ENCODE data around the gene CRK.

Gene CRK

GRCh38 chr17:1438593-1439083 is 17.4 kb downstream of the CRK start:
- DNase-seq = no peak
- Histone ChIP-seq H3K36me3 (peaks cover 2% of the 10 kb centered on the region), H3K4me3 (ENCODE audit: low read depth, low read length) (no peak overlapping the region), H3K27me3 (no peaks in the 10 kb centered on the region), H3K4me1 (no peaks in the 10 kb centered on the region), H3K9me3 (no peaks in the 10 kb centered on the region)
- no peak for TF ChIP-seq CTCF (IDR thresholded peaks at IDR 0.05; ENCODE audit: low read depth, low read length)

GRCh38 chr17:1435326-1435725 is 20.7 kb downstream of the CRK start:
- Histone ChIP-seq H3K9me3 (no peaks in the 10 kb centered on the region), H3K36me3 (peaks cover 2% of the 10 kb centered on the region), H3K4me1 (no peaks in the 10 kb centered on the region), H3K27me3 (no peaks in the 10 kb centered on the region), H3K4me3 (ENCODE audit: low read depth, low read length) (no peak overlapping the region)
- DNase-seq = no peak
- no peak for TF ChIP-seq CTCF (IDR thresholded peaks at IDR 0.05; ENCODE audit: low read depth, low read length)

GRCh38 chr17:1434150-1434549 is 21.9 kb downstream of the CRK start:
- Histone ChIP-seq H3K4me3 (ENCODE audit: low read depth, low read length) (no peak overlapping the region), H3K36me3 (peaks cover 2% of the 10 kb centered on the region), H3K9me3 (no peaks in the 10 kb centered on the region), H3K27me3 (no peaks in the 10 kb centered on the region), H3K4me1 (no peaks in the 10 kb centered on the region)
- DNase-seq = no peak
- TF ChIP-seq CTCF (IDR thresholded peaks at IDR 0.05; ENCODE audit: low read depth, low read length) = no peak

- H3K36me3 ChIP-seq = peaks cover 2% of the 10 kb centered on the region
- TF ChIP-seq CTCF (IDR thresholded peaks at IDR 0.05; ENCODE audit: low read depth, low read length) = no peak
These were observed 24.4 kb downstream of the CRK start for GRCh38 chr17:1431631-1432104.

GRCh38 chr17:1423456-1424135 is 32.4 kb downstream of the CRK start:
- Histone ChIP-seq H3K9me3 (no peaks in the 10 kb centered on the region), H3K4me3 (ENCODE audit: low read depth, low read length) (no peak overlapping the region), H3K4me1 (no peaks in the 10 kb centered on the region), H3K27me3 (no peaks in the 10 kb centered on the region), H3K36me3 (peaks cover 3% of the 10 kb centered on the region; the same call in 1 of the 2 replicates)
- TF ChIP-seq CTCF (IDR thresholded peaks at IDR 0.05; ENCODE audit: low read depth, low read length) = no peak
- DNase-seq = no peak

More at GRCh38 chr17:1431631-1432104, 24.4 kb downstream of the CRK start:
- no peak for DNase-seq
- Histone ChIP-seq H3K27me3 (no peaks in the 10 kb centered on the region), H3K4me3 (ENCODE audit: low read depth, low read length) (no peak overlapping the region), H3K4me1 (no peaks in the 10 kb centered on the region), H3K9me3 (no peaks in the 10 kb centered on the region)

GRCh38 chr17:1422885-1423284 is 33.1 kb downstream of the CRK start:
- no peaks in the 10 kb centered on the region for H3K27me3 ChIP-seq
- H3K4me1 ChIP-seq = no peaks in the 10 kb centered on the region
- no peak for DNase-seq
- H3K36me3 ChIP-seq = peaks cover 3% of the 10 kb centered on the region; the same call in 1 of the 2 replicates
- TF ChIP-seq CTCF (IDR thresholded peaks at IDR 0.05; ENCODE audit: low read depth, low read length) = no peak
- no peaks in the 10 kb centered on the region for H3K9me3 ChIP-seq
- no peak overlapping the region for H3K4me3 ChIP-seq (ENCODE audit: low read depth, low read length)
